Upper lobe of left lung (tissue), 6 donors: ENCODE data around the gene IL10RB. TPM values are rescaled to one million over a fixed set of nuclear protein-coding genes. Genes with fewer than 3 reads are reported as not detected.

Source experiments
- ATAC-seq, 2 donors: fragments of 200-7000 bp; cut with Tn5 transposase; one replicate each; pipeline ENCODE4 v1.9.1; 2022; ENCODE audit warnings: mild to moderate bottlenecking in 2 of 2, moderate library complexity in 2 of 2; ENCODE audit not compliant: low FRiP score in 2 of 2
- DNase-seq, 2 donors: peaks; one replicate each; pipeline ENCODE4 v3.0.0-alpha.2; 2019 to 2020
- H3K27ac ChIP-seq, 4 donors: fragments of 200-600 bp; sonication (generic); one replicate each; pipeline ENCODE4 v1.5.1; 2016 to 2019
- H3K27me3 ChIP-seq, 4 donors: fragments of 200-600 bp; sonication (generic); one replicate each; pipeline ENCODE4 v1.5.1; 2017 to 2019
- H3K36me3 ChIP-seq, 4 donors: fragments of 200-600 bp; sonication (generic); one replicate each; pipeline ENCODE4 v1.5.1; 2016 to 2019
- H3K4me1 ChIP-seq, 4 donors: fragments of 200-600 bp; sonication (generic); one replicate each; pipeline ENCODE4 v1.5.1; 2018 to 2019
- H3K4me3 ChIP-seq, 4 donors: fragments of 200-600 bp; sonication (generic); one replicate each; pipeline ENCODE4 v1.5.1; 2017 to 2019; ENCODE audit warnings: mild to moderate bottlenecking in 2 of 4, moderate library complexity in 1 of 4
- H3K9me3 ChIP-seq, 4 donors: fragments of 200-600 bp; sonication (generic); one replicate each; pipeline ENCODE4 v1.5.1; 2018 to 2019
- EP300 ChIP-seq, 4 donors: sonication (generic); formaldehyde crosslinking; IDR thresholded peaks; one replicate each; pipeline ENCODE4 v1.5.1; 2017; ENCODE audit warnings: antibody characterized with exemption in 4 of 4, control low read depth in 2 of 4
- POLR2A ChIP-seq, 4 donors: fragments of 450-650 bp; IDR thresholded peaks; one replicate each; pipeline ENCODE4 v1.5.1; 2016 to 2017; ENCODE audit warnings: antibody characterized with exemption in 4 of 4, mild to moderate bottlenecking in 2 of 4
- POLR2AphosphoS5 ChIP-seq, 2 donors: sonication (generic); formaldehyde crosslinking; IDR thresholded peaks; one replicate each; pipeline ENCODE4 v1.5.1; 2017; ENCODE audit warnings: antibody characterized with exemption in 2 of 2
- WGBS, 2 donors: methylation state at CpG; one replicate each; pipeline ENCODE4 v1.1.5; 2017 to 2018; 5-methylcytosine and 5-hydroxymethylcytosine counted together
- total RNA-seq, 6 donors: library from RNA; depleted of rRNA in 4 of 6; stranded (reverse); fragments of >200 nt in 4 of 6; gene quantifications; one replicate each; pipeline versions ENCODE4 v1.1.0 to v1.2.1, GENCODE V29; 2016 to 2021
- TF ChIP-seq, protein P1 (sequence below), 6 experiments: fragments of 450-650 bp in 4 of 6; fragments of 200-600 bp in 2 of 6; sonication (generic) in 2 of 6; IDR thresholded peaks; one replicate each; pipeline ENCODE4 v1.5.1; 2016 to 2019; ENCODE audit warnings: antibody characterized with exemption in 6 of 6
- donor health status: DM: no; HTN: no; CAD: no; lungs with moderate emphysema.
- donor health status: DM: no; HTN: yes; CAD: no; lungs with severe emphysema.

IL10RB gene
- total RNA-seq, 6 donors from 2014 or later, result 11.5 to 49.2 (median 41.0) TPM

GRCh38 chr21:33300701-33301631, 34.8 kb downstream of the IL10RB start:
- Histone ChIP-seq H3K27me3 (no peaks in the 10 kb centered on the region), H3K9me3 (no peaks in the 10 kb centered on the region), H3K36me3 (peaks cover 0 to 16% (median 7%) of the 10 kb centered on the region in 4 donors), H3K4me3 (no peak overlapping the region), H3K4me1 (peaks cover 23 to 40% (median 35%) of the 10 kb centered on the region in 4 donors), H3K27ac (peak overlapping the region; percentile 81 to 89 (median 83))
- ATAC-seq (peak in 1 of 2 donors; percentile 81), DNase-seq (no peak)
- peak; percentile 15 to 53 for TF ChIP-seq POLR2AphosphoS5 (IDR thresholded peaks at IDR 0.05)
- no peak for TF ChIP-seq POLR2A (IDR thresholded peaks at IDR 0.05)
- TF ChIP-seq, protein P1, sequence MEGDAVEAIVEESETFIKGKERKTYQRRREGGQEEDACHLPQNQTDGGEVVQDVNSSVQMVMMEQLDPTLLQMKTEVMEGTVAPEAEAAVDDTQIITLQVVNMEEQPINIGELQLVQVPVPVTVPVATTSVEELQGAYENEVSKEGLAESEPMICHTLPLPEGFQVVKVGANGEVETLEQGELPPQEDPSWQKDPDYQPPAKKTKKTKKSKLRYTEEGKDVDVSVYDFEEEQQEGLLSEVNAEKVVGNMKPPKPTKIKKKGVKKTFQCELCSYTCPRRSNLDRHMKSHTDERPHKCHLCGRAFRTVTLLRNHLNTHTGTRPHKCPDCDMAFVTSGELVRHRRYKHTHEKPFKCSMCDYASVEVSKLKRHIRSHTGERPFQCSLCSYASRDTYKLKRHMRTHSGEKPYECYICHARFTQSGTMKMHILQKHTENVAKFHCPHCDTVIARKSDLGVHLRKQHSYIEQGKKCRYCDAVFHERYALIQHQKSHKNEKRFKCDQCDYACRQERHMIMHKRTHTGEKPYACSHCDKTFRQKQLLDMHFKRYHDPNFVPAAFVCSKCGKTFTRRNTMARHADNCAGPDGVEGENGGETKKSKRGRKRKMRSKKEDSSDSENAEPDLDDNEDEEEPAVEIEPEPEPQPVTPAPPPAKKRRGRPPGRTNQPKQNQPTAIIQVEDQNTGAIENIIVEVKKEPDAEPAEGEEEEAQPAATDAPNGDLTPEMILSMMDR (IDR thresholded peaks at IDR 0.05), result no peak
- peak in 1 of 4 donors; percentile 6 for TF ChIP-seq EP300 (IDR thresholded peaks at IDR 0.05)
- 45 to 53% methylated on average over 10 of the region's 10 CpGs for WGBS, 2 donors

DNA sequence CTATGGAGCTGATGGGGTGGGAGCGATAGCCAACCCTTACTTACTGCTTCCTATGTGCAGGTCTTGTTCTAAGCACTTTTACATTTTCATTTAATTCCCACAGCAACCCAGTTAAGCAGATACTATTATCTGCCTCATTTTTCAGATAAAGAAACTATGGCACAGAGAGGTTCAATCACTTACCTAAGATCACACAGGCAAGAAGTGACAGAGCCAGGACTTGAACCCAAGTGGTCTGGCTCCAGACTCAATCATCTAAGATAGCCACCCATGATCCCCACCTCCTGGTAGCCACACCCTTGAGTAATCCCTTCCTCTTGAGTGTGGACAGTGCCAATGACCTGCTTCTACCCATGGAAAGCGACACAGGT, 35.5 kb downstream of the IL10RB start:
- DNase-seq, result no peak
- H3K27ac ChIP-seq, result peak overlapping the region; percentile 81 to 89 (median 83)
- H3K4me3 ChIP-seq, result no peak overlapping the region
- WGBS, 2 donors, result 64 to 77% methylated on average over 2 of the region's 2 CpGs
- TF ChIP-seq EP300 (IDR thresholded peaks at IDR 0.05) (no peak), POLR2AphosphoS5 (IDR thresholded peaks at IDR 0.05) (no peak), POLR2A (IDR thresholded peaks at IDR 0.05) (no peak)
- TF ChIP-seq, protein P1 (IDR thresholded peaks at IDR 0.05), result no peak
- ATAC-seq, result no peak
- H3K4me1 ChIP-seq, result peaks cover 23 to 40% (median 35%) of the 10 kb centered on the region in 4 donors
- H3K36me3 ChIP-seq, result peaks cover 0 to 10% (median under 1%) of the 10 kb centered on the region in 4 donors
- H3K9me3 ChIP-seq, result no peaks in the 10 kb centered on the region
- H3K27me3 ChIP-seq, result no peaks in the 10 kb centered on the region

DNA sequence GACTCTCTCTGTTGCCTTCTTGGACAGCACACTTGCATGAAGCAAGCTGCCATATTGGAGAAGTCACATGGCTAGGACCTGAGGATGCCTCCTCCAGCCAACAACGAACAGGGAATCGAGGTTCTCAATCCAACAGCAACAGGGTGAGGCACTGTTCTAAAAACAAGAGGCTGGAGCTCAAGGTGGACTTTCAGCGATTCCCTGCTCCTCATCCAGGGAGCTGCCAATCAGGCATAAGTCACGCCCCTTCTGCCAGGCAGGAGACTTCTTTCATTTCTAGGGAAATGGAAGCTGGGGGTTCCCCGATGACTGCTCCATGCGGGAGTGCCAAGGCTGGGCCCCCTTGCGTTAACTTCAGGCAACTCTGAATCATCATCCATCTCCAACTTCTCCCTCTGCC, 35.9 kb downstream of the IL10RB start:
- Histone ChIP-seq H3K9me3 (no peaks in the 10 kb centered on the region), H3K4me1 (peaks cover 23 to 40% (median 35%) of the 10 kb centered on the region in 4 donors), H3K4me3 (no peak overlapping the region), H3K27me3 (no peaks in the 10 kb centered on the region), H3K27ac (peak overlapping the region; percentile 81 to 89 (median 83)), H3K36me3 (peaks cover 0 to 5% (median 0%) of the 10 kb centered on the region in 4 donors)
- 70 to 71% methylated on average over 6 to 7 of the region's 7 CpGs for WGBS, 2 donors
- ATAC-seq (no peak), DNase-seq (peak in 1 of 2 donors; percentile 49)
- TF ChIP-seq, protein P1 (IDR thresholded peaks at IDR 0.05), result peak in 2 of 6 experiments; percentile 7 to 10
- no peak for TF ChIP-seq POLR2A (IDR thresholded peaks at IDR 0.05)

GRCh38 chr21:33302796-33303195, 36.6 kb downstream of the IL10RB start:
- DNase-seq (no peak), ATAC-seq (no peak)
- WGBS, 2 donors, result 92 to 93% methylated on average over 7 of the region's 7 CpGs
- Histone ChIP-seq H3K27ac (peak overlapping the region in 2 of 4 donors; percentile 82 to 84), H3K9me3 (no peaks in the 10 kb centered on the region), H3K4me1 (peaks cover 23 to 40% (median 35%) of the 10 kb centered on the region in 4 donors), H3K27me3 (no peaks in the 10 kb centered on the region), H3K4me3 (no peak overlapping the region), H3K36me3 (no peaks in the 10 kb centered on the region)
- TF ChIP-seq POLR2AphosphoS5 (IDR thresholded peaks at IDR 0.05) (no peak), POLR2A (IDR thresholded peaks at IDR 0.05) (no peak), EP300 (IDR thresholded peaks at IDR 0.05) (no peak)
- TF ChIP-seq, protein P1 (IDR thresholded peaks at IDR 0.05), result no peak
